GM12873 (cell line): ENCODE data around the gene TCP10L.

Experiments used
- CTCF ChIP-seq: IDR thresholded peaks from 2 replicates; pipeline ENCODE4 v1.5.1; 2012; ENCODE audit warnings: low read depth, mild to moderate bottlenecking, moderate library complexity, low read length, control low read depth; ENCODE audit not compliant: insufficient read depth; ENCODE audit errors: missing control alignments

TCP10L gene

GRCh38 chr21:32572574-32573420, 12.5 kb downstream of the TCP10L start:
- no peak for TF ChIP-seq CTCF

GRCh38 chr21:32570456-32570855, 14.9 kb downstream of the TCP10L start:
- TF ChIP-seq CTCF, result no peak

GRCh38 chr21:32569261-32570230, 15.8 kb downstream of the TCP10L start:
- TF ChIP-seq CTCF, result peak; percentile 92

GRCh38 chr21:32567626-32568025, 17.7 kb downstream of the TCP10L start:
- TF ChIP-seq CTCF, result no peak

GRCh38 chr21:32566741-32567389, 18.5 kb downstream of the TCP10L start:
- TF ChIP-seq CTCF, result no peak

GRCh38 chr21:32565856-32566465, 19.4 kb downstream of the TCP10L start:
- TF ChIP-seq CTCF, result no peak
